ENCODE measurements around the gene C1QL4. TPM values are rescaled to one million over a fixed set of nuclear protein-coding genes. Genes with fewer than 3 reads are reported as not detected.

The C1QL4 gene
- total and polyA plus RNA-seq, 9 of the 15 experiments (the other 6 are each of a cell fraction or from before 2014, with no cell fraction given): 0.08 to 2.1 (median 0.31) TPM

DNA sequence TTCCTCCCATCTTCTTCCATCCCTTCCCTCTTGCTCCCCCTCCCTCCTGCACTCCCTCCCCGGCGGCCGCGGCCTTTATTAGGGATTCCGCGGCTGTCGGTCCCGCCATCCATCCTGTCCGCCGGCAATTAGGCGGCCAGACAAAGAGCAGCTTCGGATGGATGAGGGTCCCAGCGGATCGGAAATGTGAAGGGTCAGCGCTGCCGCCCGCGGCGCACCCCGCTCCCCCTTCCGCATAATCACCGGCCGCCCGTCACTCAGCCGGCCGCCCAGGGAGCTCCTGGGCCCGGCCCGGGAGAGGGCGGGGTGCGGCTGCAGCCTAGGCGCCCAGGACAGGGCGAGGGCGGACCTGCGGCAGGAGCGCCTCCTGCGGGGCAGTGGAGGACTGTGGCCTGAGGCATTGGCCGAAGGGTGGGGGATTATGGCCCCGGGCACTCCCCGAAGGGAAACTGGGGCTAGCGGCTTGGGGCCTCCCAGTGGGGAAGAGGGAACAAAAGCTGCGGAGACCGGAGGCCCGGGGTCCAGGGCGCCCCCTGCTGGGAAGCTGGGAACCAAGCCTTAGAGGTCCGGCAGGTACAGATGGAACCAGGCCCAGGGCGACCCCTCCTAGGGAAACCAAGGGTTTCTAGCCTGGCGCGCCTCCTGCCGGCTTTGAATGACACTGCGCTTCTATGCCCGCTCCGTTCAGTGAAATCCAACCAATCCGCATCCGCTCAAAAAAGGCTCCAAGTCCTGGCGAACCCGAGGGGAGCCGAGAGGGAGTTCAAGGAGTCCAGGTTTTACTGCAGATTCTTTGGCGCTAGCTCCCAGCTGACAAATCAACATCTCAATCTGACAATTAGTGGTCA, 5.3 kb upstream of the C1QL4 start (continued):
- TF ChIP-seq ZBTB11 (CRISPR knock-in tag; IDR thresholded peaks at IDR 0.05) (no peak), ZNF24 (IDR thresholded peaks at IDR 0.05) (no peak), SMARCA5 (IDR thresholded peaks at IDR 0.05) (no peak; the same call in 1 of the 2 replicates), SMC3 (conservative IDR thresholded peaks at IDR 0.05; ENCODE audit: insufficient read depth, low read depth, low read length) (peak; percentile 79), TEAD2 (tag; IDR thresholded peaks at IDR 0.05) (no peak), RBM22 (IDR thresholded peaks at IDR 0.05; ENCODE audit: low read depth, low read length, poor library complexity, severe bottlenecking) (no peak), ZNF121 (CRISPR knock-in tag; conservative IDR thresholded peaks at IDR 0.05) (no peak), TCF3 (CRISPR knock-in tag; IDR thresholded peaks at IDR 0.05) (0 out of 2 replicates have a peak, but pooled peaks have one; percentile 4), MYBL2 (IDR thresholded peaks at IDR 0.05; ENCODE audit: low read depth) (no peak), MYBL2 (CRISPR knock-in tag; IDR thresholded peaks at IDR 0.05; ENCODE audit: borderline replicate concordance) (no peak), ZNF41 (CRISPR knock-in tag; conservative IDR thresholded peaks at IDR 0.05) (no peak), ZBTB2 (IDR thresholded peaks at IDR 0.05) (no peak), MECOM (CRISPR knock-in tag; IDR thresholded peaks at IDR 0.05) (no peak), TAL1 (IDR thresholded peaks at IDR 0.05) (no peak), ZNF57 (CRISPR knock-in tag; IDR thresholded peaks at IDR 0.05) (no peak), MEIS2 (IDR thresholded peaks at IDR 0.05; ENCODE audit: partially characterized antibody) (peak; percentile 40), KLF6 (CRISPR knock-in tag; IDR thresholded peaks at IDR 0.05; ENCODE audit: borderline replicate concordance) (no peak), ZC3H11A (IDR thresholded peaks at IDR 0.05; ENCODE audit: low read depth, low read length) (no peak; the same call in 1 of the 2 replicates), HDAC1 (IDR thresholded peaks at IDR 0.05) (no peak), MAZ (CRISPR knock-in tag; conservative IDR thresholded peaks at IDR 0.05 in 1 of 2, IDR thresholded peaks at IDR 0.05 in 1 of 2) (peak; percentile 67 to 95; a peak in 3 of 4 replicates), TARDBP (IDR thresholded peaks at IDR 0.05) (peak; percentile 68; the same call in 1 of the 2 replicates)
- TF ChIP-seq, protein P1, sequence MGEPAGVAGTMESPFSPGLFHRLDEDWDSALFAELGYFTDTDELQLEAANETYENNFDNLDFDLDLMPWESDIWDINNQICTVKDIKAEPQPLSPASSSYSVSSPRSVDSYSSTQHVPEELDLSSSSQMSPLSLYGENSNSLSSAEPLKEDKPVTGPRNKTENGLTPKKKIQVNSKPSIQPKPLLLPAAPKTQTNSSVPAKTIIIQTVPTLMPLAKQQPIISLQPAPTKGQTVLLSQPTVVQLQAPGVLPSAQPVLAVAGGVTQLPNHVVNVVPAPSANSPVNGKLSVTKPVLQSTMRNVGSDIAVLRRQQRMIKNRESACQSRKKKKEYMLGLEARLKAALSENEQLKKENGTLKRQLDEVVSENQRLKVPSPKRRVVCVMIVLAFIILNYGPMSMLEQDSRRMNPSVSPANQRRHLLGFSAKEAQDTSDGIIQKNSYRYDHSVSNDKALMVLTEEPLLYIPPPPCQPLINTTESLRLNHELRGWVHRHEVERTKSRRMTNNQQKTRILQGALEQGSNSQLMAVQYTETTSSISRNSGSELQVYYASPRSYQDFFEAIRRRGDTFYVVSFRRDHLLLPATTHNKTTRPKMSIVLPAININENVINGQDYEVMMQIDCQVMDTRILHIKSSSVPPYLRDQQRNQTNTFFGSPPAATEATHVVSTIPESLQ (CRISPR knock-in tag; IDR thresholded peaks at IDR 0.05): no peak

Data from K562 (cell line).